HG03066 (cell line): ENCODE data around the gene COMT.

Source experiments
- ATAC-seq: cut with Tn5 transposase; IDR thresholded peaks from one replicate; pipeline ENCODE4 v1.9.1; 2021; ENCODE audit warnings: low read depth; ENCODE audit not compliant: unreplicated experiment

Gene COMT

DNA sequence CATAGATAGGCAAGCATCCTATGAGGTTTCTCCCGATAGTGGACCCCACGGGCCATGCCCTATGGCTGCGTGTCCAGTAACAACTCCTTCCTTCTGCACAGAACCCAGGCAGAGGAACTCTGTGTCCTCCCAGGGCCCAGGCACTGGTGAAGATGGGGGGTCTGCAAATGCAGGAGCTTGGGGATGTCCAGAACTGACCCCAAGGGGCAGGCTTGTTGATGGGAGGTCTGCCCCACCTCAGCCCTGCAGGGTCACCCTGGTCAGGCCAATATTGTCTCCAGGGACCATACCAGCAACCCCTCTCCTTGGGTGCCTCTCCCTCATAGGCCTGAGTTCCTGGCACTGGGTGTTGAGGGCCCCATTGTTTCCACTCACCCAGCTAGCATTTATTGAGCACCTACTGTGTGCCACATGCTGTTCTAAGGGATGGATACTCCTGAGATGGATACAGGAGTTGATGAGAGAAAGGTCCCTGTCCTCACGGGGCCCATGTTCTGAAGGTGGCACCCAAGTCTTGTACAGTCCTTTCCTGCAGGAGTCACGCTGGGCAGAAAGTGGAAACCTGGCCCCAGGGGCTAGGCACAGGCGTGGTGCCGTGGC, 26.4 kb downstream of the COMT start:
- ATAC-seq, result no peak

DNA sequence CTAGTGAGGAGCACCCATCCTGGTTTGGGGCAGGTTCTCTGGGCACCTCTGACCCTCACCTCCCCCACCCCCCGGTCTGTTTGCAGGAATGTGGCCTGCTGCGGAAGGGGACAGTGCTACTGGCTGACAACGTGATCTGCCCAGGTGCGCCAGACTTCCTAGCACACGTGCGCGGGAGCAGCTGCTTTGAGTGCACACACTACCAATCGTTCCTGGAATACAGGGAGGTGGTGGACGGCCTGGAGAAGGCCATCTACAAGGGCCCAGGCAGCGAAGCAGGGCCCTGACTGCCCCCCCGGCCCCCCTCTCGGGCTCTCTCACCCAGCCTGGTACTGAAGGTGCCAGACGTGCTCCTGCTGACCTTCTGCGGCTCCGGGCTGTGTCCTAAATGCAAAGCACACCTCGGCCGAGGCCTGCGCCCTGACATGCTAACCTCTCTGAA, 26.9 kb downstream of the COMT start:
- no peak for ATAC-seq

DNA sequence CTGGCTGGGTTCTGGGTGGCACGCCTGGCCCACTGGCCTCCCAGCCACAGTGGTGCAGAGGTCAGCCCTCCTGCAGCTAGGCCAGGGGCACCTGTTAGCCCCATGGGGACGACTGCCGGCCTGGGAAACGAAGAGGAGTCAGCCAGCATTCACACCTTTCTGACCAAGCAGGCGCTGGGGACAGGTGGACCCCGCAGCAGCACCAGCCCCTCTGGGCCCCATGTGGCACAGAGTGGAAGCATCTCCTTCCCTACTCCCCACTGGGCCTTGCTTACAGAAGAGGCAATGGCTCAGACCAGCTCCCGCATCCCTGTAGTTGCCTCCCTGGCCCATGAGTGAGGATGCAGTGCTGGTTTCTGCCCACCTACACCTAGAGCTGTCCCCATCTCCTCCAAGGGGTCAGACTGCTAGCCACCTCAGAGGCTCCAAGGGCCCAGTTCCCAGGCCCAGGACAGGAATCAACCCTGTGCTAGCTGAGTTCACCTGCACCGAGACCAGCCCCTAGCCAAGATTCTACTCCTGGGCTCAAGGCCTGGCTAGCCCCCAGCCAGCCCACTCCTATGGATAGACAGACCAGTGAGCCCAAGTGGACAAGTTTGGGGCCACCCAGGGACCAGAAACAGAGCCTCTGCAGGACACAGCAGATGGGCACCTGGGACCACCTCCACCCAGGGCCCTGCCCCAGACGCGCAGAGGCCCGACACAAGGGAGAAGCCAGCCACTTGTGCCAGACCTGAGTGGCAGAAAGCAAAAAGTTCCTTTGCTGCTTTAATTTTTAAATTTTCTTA, 27.8 kb downstream of the COMT start:
- no peak for ATAC-seq

DNA sequence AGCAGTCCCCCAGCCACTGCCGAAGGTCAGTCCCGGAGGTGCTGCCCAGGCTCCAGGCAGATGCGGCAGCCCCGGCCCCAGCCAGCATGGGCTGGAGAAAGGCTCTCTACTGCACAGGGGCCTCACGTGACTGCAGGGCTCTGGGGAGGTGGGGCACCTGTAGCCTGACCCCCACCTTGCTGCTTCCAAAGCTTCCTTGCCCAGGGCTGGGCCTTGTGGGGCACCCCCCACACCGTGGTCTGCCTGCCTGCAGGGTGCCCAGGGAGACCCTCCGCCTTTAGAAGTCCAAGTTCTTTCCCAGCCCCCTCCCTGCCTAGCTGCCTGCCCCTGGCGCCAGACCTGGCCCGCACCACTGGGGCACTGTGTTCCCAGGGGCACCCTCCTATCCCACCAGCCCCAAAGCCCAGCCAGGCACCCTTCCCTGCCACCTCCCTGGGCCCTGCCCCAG, 28.5 kb downstream of the COMT start:
- ATAC-seq, result no peak

DNA sequence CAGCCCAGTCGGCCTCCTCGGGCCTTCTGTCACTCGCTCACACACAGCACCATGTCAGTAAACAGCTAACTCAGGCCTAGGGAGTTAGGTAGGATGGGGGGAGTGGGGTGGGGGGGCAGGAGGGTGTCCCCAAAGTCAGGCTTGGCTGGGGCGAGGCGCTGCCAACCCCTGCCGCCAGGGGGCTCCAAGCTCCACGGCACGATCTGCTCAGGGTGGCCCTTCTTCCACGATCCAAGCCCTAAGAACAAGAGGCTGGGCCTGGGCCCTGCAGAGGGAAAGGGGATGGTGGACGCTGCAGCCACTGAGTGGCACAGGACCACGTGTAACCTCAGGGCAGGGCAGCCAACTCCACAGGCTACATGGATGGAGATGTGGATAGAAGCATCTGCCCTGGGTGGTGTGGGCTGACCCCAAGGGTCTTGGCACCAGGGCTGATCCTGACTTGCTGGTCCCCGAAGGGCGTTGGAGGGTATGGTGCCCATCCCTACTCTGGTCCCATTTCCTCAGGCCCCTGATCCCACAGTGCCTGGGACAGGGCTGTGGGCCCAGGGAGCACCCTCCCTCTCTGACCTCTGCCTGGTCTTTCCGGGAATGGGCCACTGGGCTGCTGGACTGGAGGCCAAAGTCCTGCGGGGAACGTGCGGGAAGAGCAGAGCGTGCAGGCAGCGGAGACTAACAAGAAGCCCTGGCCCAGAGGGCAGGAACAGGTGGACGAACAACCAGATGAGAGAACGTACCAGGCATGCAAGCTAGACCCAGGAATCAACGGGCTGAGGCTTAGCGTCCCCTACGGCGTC, 29.1 kb downstream of the COMT start:
- ATAC-seq, result no peak

DNA sequence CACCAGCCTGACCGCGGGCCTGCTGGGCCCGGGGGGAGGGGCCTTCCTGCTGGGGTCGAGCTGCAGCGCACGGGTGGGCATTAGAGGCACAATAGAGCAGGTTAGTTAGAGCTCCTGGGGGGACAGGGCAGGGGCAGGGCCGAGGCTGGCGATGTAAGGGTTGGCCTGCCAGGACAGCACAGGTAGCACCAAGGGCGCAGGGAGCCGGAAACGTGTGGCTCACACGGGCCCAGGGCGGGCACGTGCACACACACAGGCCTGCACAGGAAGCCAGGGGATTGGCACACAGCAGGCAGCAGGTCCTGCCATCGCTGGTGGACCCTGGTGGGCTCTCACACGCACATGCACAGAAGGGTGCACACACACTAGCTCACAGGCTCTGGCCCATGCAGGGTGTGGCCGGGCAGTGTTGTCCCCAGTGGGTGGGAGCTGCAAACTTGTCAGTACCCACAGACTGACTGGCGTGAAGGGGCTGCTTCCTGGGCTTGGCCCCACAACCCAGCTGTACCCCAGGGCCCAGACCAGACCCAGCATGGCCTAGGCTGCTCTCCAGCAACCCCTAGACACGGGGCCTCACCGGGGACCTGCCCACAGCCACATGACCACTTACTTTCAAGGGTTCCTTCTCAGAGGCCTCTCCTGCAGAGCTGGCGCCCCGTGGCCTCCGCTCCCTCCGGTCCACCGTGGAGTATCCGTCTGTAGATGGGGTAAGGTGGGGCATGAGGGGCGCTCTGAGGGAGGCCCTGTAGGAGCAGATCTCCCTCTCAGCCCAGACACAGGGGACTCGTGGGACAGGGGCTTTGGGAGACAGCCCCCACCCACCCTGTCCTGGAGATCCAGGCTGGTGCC, 29.9 kb downstream of the COMT start:
- no peak for ATAC-seq

DNA sequence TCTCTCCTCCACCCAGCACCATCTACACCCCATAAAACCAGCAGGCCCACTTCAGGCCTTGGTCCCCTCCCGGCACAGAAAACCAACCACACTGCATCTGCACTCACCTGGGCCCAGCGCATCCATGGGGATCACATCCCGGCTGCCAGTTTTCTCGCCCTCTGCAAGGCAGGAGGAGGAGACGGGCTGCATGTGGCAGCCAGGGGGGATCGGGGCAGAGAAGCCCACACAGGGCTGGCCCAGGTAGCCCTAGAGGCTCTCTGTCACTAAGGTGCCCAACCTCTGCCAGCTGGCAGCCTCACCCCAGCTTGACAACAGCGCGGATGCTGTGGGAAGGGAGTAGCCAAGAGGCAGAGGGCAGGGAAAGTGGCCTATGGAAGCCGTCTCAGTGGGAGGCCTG, 30.7 kb downstream of the COMT start:
- no peak for ATAC-seq

DNA sequence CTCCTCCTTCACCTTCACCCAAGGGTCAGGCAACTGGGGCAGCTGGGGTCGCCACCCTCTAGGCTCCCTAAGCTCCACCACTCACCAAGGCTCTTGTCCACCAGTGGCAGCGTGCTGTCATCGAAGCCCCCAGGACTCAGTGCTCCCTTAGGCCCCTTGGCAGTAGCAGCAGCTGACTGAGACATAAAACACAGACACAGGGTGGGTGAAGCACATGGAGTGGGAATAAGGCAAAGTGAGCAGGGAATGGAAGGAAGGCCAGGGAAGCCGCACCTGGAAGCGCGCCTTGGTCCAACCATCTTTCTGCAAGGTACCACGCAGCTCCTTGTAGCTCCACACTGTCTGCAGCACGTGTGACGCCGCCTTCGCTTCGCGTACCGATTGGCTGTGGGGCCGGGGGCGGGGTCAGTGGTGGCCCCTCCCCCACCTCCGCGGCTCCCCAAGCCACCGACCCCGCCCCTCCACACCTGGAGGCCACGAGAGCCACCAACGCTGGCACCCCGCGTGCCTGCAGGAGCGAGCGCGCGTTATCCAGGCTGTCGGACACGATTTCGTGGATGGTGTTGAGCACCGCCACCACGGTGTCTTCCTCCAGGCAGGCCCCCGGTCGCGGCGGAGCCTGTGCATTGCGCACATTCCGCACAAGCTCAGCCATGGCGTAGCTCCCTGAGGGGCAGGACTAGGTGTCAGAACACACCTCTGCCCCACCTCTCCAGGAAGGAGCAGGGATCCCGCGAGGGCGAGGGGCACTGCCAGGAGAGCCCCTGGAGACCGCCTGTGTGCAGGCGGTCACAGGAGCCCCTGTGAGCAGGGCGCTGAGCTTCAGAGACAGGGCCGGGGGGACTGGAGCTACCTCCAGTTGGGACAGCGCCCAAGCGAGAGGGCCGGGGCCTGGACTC, 31.3 kb downstream of the COMT start:
- no peak for ATAC-seq

DNA sequence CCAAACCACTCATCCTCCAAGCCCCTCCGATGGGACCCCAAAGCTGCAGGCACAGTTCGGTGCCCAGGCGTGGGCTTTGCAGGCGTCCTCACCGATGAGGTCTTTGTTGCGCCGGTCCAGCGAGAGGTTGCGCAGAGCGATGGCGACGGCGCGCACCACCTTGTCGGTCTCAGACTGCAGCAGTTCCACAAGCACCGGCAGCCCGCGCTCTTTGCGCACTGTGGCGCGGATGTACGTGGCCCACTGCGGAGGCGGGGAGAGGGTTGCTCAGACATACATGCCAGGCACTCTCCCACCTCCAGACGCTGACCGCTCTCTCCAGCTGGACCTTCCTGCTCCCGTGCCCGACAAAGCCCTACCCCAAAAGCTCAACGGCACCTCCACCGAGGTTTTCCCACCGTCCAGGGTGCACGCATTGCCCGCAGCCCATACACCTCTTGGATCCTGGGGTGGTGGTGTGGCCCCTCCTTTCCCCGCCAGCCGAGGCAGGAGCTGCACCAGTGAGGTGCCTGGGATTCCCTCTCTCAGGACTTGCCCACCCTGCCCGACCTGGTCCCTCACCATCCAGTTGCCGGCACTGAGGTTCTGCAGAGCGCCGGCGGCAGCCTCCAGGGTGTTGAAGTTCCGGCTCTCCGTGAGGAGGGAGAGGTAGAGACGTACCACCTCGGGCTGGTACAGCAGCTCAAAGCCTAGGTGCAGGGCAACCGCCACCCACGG, 32.1 kb downstream of the COMT start:
- no peak for ATAC-seq

DNA sequence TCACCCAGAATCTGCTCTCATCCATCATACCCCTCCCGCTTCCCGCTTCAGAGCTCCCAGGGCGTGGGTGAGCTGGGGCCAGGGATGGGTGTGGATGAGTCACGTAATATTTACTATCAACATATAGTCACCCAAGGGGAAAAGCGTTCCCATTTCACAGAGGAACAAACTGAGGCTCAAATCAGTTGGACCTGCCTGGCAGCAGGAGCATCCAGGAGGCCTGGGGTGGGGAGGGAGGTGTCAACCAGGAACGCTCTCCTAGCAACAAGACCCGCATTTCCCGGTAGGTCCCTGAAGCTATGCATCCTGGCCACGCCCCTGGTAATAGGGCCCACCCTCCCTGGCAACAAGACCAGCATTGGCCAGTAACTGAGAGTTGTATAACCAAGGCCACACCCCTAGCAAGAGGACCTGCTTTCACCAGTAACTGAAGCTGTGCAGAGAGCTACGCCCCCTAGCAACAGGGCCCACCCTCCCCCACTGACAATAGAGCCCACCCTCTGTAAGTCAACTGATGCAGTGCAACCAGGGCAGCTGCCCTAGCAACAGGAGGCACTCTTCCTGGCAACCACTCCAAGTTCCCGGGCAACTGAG, 32.8 kb downstream of the COMT start:
- no peak for ATAC-seq

DNA sequence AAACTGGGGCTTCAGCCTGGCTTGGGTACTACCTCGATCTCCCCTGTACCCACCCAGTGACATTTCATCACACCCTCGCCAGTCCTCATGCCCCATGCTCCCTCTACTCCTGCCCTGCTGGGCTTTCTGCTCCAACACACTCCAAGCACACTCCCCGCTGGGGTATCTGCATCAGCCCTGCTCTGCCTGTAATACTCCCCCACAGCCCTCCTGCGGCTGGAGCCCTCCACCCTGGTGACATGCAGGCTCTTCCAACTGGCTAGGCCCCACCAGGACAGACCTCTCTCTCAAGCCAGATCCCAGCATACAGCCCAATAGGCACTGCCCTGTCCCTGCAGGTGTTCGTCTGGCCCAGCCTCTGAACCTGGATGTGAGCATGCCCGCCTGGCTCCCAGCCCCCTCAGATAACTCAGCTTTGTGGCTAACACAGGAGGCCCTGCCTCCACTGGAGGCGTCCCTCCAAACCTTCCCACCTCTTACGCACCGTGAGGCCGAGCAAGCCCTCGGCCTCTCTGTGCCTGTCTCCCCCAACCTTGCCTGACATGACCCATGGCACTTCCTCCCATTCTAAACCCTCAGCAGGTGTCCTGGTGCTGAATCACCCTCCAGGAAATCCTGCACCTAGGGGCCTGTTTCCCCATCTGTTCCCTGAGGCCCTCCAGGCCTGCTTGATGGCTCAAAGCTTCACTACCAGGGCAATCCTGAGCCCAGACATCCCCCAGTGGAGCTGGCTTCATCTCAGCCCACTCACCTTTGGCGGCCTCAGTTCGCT, 33.5 kb downstream of the COMT start:
- ATAC-seq, result no peak

DNA sequence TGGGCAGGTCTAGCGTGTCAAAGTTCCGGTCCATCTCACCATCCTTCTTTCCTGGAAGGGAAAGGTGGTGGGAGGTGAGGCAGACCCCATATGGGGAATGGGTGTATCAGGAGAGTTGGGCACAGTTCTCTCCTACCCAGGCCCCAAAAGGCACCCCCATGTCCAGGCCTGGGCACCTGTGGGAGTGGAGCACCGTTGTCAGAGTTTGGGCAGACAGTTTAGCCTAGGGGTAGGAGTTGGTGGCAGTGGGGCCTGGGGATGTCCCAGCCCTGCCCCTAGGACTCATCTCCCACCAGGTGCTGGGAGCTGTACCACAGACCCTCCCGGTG, 34.1 kb downstream of the COMT start:
- ATAC-seq, result no peak

DNA sequence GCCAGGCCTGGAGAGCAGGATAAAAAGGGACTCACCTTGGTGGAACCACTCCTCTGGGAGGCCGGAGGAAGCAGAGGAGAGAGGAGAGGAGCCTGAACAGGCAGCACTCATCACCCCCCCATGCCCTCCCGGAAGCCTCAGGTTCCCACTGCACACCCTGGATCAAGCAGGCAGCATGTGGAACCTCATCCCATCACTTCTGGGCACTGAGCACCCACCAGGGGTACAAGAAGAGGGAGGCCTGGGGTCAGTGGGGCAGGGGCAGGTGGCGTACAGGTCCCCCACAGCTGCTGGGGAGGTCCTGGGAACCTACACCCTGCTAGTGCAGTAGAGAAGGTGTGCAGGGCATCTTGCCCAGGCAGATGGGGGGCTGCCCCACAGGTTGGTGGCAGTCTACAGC, 35.1 kb downstream of the COMT start:
- ATAC-seq, result no peak

DNA sequence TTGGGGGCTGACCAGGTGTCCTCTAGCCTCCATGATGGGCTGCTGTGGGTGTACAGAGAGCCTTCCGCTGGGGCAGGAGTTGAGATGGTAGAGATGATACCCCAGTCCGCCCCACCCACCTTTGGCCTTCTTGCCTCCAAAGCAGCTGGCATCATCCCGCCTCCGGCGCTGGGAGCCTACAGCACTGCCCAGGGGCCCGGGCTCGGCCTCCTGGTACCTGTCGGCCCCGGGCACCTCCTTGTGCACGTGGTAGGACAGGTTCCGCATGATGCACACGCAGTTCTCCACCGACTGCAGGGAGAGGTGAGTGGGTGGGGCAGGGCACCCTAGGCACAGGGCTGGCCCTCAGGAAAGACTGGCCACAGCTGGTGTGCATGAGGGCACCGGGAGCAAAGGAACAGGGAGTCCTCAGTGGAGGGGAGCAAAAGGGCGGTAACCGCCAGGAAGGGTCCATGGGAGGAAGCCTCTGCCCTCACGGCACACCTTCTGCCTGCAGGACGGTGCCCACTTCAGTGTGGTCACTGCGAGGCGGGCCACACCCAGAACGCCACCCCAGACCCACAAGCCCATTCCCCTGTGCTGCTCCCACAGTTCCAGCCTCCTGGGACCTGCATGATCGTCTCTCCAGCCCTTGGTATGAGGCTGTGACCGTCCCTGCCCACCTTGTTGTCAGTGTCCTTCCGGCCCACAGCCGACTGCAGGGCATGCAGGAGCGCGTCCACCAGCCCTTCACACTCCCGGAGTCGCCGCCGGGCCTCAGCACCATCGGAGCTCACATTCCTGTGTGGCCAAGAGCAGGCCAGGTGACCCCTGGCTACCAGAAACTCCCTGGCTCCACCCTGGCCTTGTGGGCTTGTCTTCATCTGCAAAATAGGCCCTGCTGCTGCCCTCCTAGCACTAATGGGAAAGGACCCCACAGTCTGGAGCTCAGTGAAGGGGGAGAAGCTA, 36.0 kb downstream of the COMT start:
- no peak for ATAC-seq

DNA sequence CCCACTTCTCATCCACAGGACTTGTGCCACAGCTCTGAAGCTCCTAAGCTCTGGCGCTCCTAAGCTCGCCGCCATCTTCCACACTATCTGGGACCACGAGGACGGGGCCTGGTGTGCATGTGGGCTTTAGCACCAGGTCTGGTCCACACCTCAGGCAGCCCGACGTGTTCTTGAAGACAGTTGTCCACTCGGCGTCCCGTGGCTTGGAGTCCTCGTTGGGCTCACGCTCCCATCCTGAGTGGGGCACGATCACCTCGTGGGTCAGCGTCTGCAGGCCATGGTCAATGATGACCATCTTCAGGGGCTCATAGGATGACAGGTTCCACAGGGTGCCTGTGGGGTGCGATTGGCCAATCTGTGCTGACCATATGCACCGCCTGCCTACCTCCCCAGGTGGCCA, 37.2 kb downstream of the COMT start:
- no peak for ATAC-seq

DNA sequence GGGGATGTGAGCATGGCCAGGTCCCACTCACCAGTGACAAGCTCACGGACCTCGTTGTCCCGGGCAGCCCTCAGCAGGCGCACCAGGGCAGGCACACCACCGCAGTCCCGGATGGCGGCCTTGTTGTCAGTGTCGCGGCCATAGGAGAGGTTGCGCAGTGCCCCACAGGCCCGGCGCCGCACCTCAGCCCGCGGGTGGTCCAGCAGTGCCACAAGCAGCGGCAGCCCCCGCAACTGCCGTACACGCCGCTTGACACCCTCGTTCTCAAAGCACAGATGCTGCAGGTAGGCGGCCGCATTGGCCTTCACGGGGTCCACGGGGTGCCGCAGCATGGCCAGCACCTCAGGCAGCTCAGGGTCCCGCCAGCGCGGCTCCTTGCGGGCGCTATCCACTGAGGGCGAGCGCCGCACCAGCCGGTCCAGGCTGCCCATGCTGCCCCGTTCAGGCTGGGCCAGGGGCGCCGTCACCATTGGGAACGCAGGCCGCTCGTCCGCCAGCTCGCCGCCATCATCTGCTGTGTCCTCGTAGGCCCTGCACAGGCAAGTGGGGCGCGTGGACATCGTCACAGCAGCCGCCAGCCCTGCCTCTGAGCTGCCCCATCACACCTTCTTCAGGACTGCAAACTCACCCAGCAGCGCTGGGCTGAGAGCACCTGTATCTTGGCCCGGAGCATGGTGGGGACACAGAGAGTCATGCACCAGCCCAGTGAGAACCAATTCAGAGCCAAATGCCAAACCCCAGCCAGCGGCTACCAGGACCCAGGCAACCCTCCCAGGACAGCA, 38.3 kb downstream of the COMT start:
- ATAC-seq, result no peak
